HG02884 (cell line): ENCODE measurements around the gene DPM2.

Source experiments
- ATAC-seq: cut with Tn5 transposase; IDR thresholded peaks from one replicate; pipeline ENCODE4 v1.9.1; 2021; ENCODE audit warnings: mild to moderate bottlenecking, moderate library complexity; ENCODE audit not compliant: unreplicated experiment

Gene DPM2

GRCh38 chr9:127973169-127974000, 35.7 kb upstream of the DPM2 start:
- ATAC-seq = no peak

- ATAC-seq = no peak
Observed at GRCh38 chr9:127972236-127972871, 34.7 kb upstream of the DPM2 start.

- ATAC-seq = no peak
Observed at GRCh38 chr9:127971357-127972235, 33.9 kb upstream of the DPM2 start.

- peak; percentile 79 for ATAC-seq
Observed at GRCh38 chr9:127970401-127971313, 33.0 kb upstream of the DPM2 start.

- ATAC-seq = no peak
Observed at GRCh38 chr9:127968700-127969383, 31.2 kb upstream of the DPM2 start.

- ATAC-seq = no peak
Observed at GRCh38 chr9:127968042-127968441, 30.4 kb upstream of the DPM2 start.

GRCh38 chr9:127967151-127967809, 29.6 kb upstream of the DPM2 start:
- no peak for ATAC-seq

- no peak for ATAC-seq
Observed at GRCh38 chr9:127966416-127967150, 28.9 kb upstream of the DPM2 start.

GRCh38 chr9:127965953-127966352, 28.3 kb upstream of the DPM2 start:
- ATAC-seq = no peak

- no peak for ATAC-seq
Observed at GRCh38 chr9:127963359-127964064, 25.9 kb upstream of the DPM2 start.

GRCh38 chr9:127963041-127963358, 25.3 kb upstream of the DPM2 start:
- no peak for ATAC-seq

GRCh38 chr9:127962278-127962677, 24.6 kb upstream of the DPM2 start:
- no peak for ATAC-seq

- ATAC-seq = no peak
Observed at GRCh38 chr9:127961613-127962155, 24.0 kb upstream of the DPM2 start.

GRCh38 chr9:127961155-127961490, 23.5 kb upstream of the DPM2 start:
- ATAC-seq = no peak

- no peak for ATAC-seq
Observed at GRCh38 chr9:127960410-127961154, 22.9 kb upstream of the DPM2 start.

GRCh38 chr9:127959841-127960409, 22.3 kb upstream of the DPM2 start:
- ATAC-seq = no peak

GRCh38 chr9:127959398-127959797, 21.7 kb upstream of the DPM2 start:
- no peak for ATAC-seq
